ENCODE results near the gene ERICH3. TPM values are rescaled to one million over a fixed set of nuclear protein-coding genes. Genes with fewer than 3 reads are reported as not detected.

The ERICH3 gene
- total and polyA plus RNA-seq, 2 donors (not counting 1 experiment from before 2014, with no cell fraction given): 0.17 TPM; not detected in 1

DNA sequence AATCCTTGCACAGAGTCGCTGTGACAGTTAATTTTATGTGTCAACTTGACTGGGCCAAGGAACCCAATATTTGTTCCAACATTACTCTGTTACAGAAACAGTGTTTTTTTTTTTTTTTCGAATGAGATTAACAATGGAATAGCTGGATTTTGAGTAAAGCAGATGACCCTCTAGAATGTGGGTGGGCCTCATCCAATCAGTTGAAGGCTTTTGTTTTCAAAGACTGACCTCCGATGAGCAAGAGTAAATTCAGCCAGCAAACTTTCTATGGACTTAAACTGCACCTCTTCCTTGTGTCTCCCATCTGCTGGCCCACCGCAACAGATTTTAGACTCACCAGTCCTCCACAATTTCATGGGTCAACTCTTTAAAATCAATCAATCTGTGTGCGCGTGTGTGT, 42.2 kb upstream of the ERICH3 start:
- H4K20me1 ChIP-seq (ENCODE audit: control insufficient read depth, extremely low read depth, insufficient read depth, low read length): no peaks in the 10 kb centered on the region
- no peaks in the 10 kb centered on the region for H3K27me3 ChIP-seq (ENCODE audit: control insufficient read depth, insufficient read depth, low read length)
- H3K4me2 ChIP-seq (ENCODE audit: extremely low read depth, insufficient read depth, low read length): no peak overlapping the region
- TF ChIP-seq, protein P1, sequence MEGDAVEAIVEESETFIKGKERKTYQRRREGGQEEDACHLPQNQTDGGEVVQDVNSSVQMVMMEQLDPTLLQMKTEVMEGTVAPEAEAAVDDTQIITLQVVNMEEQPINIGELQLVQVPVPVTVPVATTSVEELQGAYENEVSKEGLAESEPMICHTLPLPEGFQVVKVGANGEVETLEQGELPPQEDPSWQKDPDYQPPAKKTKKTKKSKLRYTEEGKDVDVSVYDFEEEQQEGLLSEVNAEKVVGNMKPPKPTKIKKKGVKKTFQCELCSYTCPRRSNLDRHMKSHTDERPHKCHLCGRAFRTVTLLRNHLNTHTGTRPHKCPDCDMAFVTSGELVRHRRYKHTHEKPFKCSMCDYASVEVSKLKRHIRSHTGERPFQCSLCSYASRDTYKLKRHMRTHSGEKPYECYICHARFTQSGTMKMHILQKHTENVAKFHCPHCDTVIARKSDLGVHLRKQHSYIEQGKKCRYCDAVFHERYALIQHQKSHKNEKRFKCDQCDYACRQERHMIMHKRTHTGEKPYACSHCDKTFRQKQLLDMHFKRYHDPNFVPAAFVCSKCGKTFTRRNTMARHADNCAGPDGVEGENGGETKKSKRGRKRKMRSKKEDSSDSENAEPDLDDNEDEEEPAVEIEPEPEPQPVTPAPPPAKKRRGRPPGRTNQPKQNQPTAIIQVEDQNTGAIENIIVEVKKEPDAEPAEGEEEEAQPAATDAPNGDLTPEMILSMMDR (conservative IDR thresholded peaks at IDR 0.05 in 1 of 2, IDR thresholded peaks at IDR 0.05 in 1 of 2; ENCODE audit: low read depth in 1 of 2, low read length in 2 of 2): no peak
- no peak for TF ChIP-seq EZH2 (IDR thresholded peaks at IDR 0.05; ENCODE audit: low read length, missing control alignments)
- H3K27ac ChIP-seq (ENCODE audit: insufficient read depth, low read length): no peak overlapping the region
- no peak overlapping the region for H3K4me3 ChIP-seq (replicated peaks in 1 of 4; ENCODE audit: control extremely low read depth in 1 of 4, insufficient read depth in 1 of 4, low read depth in 3 of 4, low read length in 4 of 4)
- H3K36me3 ChIP-seq (ENCODE audit: control insufficient read depth, insufficient read depth, low read length): peaks cover 5% of the 10 kb centered on the region
- H3K9me3 ChIP-seq (ENCODE audit: control insufficient read depth, insufficient read depth, low read depth, low read length): no peaks in the 10 kb centered on the region
- no peak overlapping the region for H2AFZ ChIP-seq (ENCODE audit: low read length)
- no peaks in the 10 kb centered on the region for H3K79me2 ChIP-seq (ENCODE audit: control insufficient read depth, insufficient read depth, low read length)
- no peak overlapping the region for H3K9ac ChIP-seq (ENCODE audit: insufficient read depth, low read length)
- DNase-seq (ENCODE audit: low read depth in 2 of 2): no peak
- H3K4me1 ChIP-seq (ENCODE audit: control insufficient read depth, extremely low read depth, insufficient read depth, low read length): no peaks in the 10 kb centered on the region

DNA sequence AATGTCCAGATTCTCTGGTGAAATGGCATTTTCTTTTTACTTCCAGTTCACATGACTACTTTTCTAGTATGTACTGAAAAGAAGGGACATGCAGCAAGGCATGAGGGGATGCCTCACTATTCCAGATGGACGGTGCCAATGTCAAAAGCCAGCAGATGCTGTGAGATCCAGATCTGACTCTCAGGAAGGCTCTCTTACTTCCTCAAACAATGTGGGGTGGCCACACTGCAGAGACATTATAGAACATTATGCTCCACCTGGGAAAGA, 41.6 kb upstream of the ERICH3 start:
- no peak for TF ChIP-seq EZH2 (IDR thresholded peaks at IDR 0.05; ENCODE audit: low read length, missing control alignments)
- TF ChIP-seq, protein P1 (conservative IDR thresholded peaks at IDR 0.05 in 1 of 2, IDR thresholded peaks at IDR 0.05 in 1 of 2; ENCODE audit: low read depth in 1 of 2, low read length in 2 of 2): no peak
- DNase-seq (ENCODE audit: low read depth in 2 of 2): no peak
- Histone ChIP-seq H3K27ac (ENCODE audit: insufficient read depth, low read length) (no peak overlapping the region), H3K4me1 (ENCODE audit: control insufficient read depth, extremely low read depth, insufficient read depth, low read length) (no peaks in the 10 kb centered on the region), H3K27me3 (ENCODE audit: control insufficient read depth, insufficient read depth, low read length) (no peaks in the 10 kb centered on the region), H2AFZ (ENCODE audit: low read length) (no peak overlapping the region), H3K36me3 (ENCODE audit: control insufficient read depth, insufficient read depth, low read length) (peaks cover 5% of the 10 kb centered on the region), H3K9me3 (ENCODE audit: control insufficient read depth, insufficient read depth, low read depth, low read length) (no peaks in the 10 kb centered on the region), H3K9ac (ENCODE audit: insufficient read depth, low read length) (no peak overlapping the region), H3K79me2 (ENCODE audit: control insufficient read depth, insufficient read depth, low read length) (no peaks in the 10 kb centered on the region), H3K4me2 (ENCODE audit: extremely low read depth, insufficient read depth, low read length) (no peak overlapping the region), H4K20me1 (ENCODE audit: control insufficient read depth, extremely low read depth, insufficient read depth, low read length) (no peaks in the 10 kb centered on the region), H3K4me3 (replicated peaks in 1 of 4; ENCODE audit: control extremely low read depth in 1 of 4, insufficient read depth in 1 of 4, low read depth in 3 of 4, low read length in 4 of 4) (no peak overlapping the region)

DNA sequence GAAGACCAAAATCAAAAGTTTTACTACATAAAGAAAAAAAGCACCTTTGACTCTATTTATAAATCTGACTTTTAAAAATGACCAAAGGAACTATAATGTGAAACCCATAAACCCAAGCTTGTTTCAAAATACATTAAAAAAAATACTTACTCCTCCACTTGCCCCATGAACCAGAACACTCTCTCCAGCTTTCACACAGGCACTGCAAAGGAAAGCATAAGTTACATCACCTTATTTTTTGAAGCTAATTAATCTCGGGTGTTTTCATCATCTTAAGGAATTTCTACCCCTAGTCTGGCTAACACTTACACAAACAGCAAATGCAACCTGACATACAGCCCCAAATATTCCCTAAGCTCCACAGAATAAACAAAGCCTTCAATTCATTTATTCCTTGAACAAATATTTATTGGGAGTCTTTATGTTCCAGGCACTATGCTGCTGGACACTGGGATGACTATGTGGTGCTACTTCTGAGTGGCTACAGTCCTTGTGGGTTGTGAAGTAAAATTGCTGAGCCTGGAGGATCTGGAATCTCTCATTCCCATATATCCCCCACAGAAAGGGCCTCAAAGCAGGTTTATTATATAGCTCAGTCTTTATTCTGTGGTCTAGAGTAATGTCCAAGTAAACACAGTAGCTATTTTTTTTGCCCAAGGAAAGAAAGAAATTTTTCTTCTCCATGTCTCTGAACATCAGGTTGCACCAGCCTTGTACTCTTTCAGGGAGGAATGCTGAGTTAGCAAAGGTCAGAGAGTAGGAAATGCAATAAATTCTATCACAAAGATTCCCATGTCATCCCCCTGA, 41.0 kb upstream of the ERICH3 start:
- Histone ChIP-seq H3K4me3 (replicated peaks in 1 of 4; ENCODE audit: control extremely low read depth in 1 of 4, insufficient read depth in 1 of 4, low read depth in 3 of 4, low read length in 4 of 4) (no peak overlapping the region), H3K27ac (ENCODE audit: insufficient read depth, low read length) (no peak overlapping the region), H3K79me2 (ENCODE audit: control insufficient read depth, insufficient read depth, low read length) (no peaks in the 10 kb centered on the region), H3K4me1 (ENCODE audit: control insufficient read depth, extremely low read depth, insufficient read depth, low read length) (no peaks in the 10 kb centered on the region), H4K20me1 (ENCODE audit: control insufficient read depth, extremely low read depth, insufficient read depth, low read length) (no peaks in the 10 kb centered on the region), H3K9me3 (ENCODE audit: control insufficient read depth, insufficient read depth, low read depth, low read length) (no peaks in the 10 kb centered on the region), H2AFZ (ENCODE audit: low read length) (no peak overlapping the region), H3K27me3 (ENCODE audit: control insufficient read depth, insufficient read depth, low read length) (no peaks in the 10 kb centered on the region), H3K4me2 (ENCODE audit: extremely low read depth, insufficient read depth, low read length) (no peak overlapping the region), H3K9ac (ENCODE audit: insufficient read depth, low read length) (no peak overlapping the region), H3K36me3 (ENCODE audit: control insufficient read depth, insufficient read depth, low read length) (peaks cover 5% of the 10 kb centered on the region)
- no peak for TF ChIP-seq EZH2 (IDR thresholded peaks at IDR 0.05; ENCODE audit: low read length, missing control alignments)
- TF ChIP-seq, protein P1 (conservative IDR thresholded peaks at IDR 0.05 in 1 of 2, IDR thresholded peaks at IDR 0.05 in 1 of 2; ENCODE audit: low read depth in 1 of 2, low read length in 2 of 2): no peak
- DNase-seq (ENCODE audit: low read depth in 2 of 2): no peak
